Dermis blood vessel endothelial cell (primary cell): ENCODE data around the gene AEN. TPM values are rescaled to one million over a fixed set of nuclear protein-coding genes. Genes with fewer than 3 reads are reported as not detected.
A peak's percentile ranks its signal among the peaks of the same experiment; 100 is the strongest.

Source experiments
- DNase-seq: peaks from one replicate; pipeline ENCODE4 v3.0.0; 2010
- total RNA-seq: library from RNA; depleted of rRNA; stranded (reverse); fragments of >200 nt; gene quantifications from 2 replicates; pipeline ENCODE4 v1.2.3, GENCODE V29; 2014

Gene AEN
- total RNA-seq, 1 donor from 2014 or later, result 58.9 TPM

DNA sequence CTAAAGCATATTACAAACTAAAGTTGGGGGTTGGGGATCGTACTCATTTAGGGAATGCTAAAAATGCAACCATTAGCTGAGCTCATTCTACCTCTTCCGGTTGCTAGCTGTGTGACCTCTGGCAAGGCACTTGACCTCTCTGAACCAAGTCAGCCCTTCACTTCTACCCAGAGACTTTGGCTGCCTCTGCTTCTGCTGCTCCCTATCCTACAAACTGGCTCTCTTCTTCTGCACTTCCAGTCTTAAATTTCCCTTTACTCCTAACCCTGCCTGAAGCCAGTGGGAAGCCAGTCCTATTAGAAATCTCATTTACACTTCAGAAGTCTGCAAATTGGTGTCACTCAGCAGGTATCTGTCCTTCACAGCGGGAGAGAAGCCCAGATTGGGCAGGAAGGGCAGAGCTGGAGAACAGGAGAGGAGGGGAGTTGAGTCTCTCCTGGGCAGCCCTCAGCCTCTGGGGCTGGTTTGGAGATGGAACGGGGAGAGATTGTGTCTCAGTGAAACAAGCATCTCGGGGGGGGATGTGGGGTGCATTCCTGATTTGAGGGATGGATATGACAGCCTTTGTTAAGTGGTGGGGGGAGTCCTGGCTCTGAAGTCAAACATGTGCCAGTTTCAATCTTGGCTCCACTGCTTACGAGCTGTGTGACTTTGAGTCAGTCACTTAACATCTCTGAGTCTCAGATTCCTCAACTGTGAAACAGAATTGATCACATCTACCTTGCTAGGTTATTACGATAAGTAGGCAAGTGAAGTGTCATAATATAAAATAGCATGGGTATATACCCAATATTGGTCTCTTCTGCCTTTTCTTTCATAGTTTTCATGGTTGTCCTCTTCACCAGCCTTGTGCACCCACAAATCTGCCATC lies 7.8 kb upstream of the AEN start:
- DNase-seq, result no peak

DNA sequence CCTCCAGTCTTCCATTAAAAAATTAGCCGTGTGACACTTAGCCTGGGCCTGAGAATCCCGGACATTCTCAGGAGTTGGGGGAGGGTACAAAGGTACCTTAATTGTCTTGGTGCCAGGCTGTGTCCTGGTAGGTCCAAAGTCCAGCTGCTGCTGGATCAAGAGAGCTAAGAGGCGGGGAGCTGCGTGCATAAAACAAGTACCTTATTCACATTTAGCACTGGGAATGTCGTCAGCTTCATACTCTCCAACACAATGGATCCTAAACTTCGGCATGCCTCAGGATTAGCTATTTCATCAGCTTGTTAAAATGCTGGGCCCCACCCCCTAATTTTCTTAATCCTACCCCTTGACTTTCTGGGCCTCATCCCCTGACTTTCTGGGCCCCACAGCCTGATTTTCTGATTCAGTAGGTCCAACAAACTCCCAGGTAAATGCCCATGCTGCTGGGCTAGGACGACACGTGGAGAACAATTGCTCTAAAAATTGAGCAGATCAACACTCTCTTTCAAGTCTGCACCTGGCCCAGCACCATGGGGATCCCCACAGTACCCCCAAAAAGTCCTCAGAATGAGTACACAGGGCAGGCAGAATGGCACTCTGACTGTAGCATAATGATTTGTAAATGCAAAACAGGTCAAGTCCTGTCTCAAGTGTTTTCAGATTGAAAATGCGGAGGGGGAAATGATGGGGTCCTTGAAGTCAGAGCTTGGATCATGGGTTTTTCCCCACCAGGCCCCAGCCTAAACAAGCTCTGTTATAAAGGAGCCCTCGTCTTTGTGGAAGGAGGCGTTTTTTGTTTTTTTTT lies 5.6 kb upstream of the AEN start:
- no peak for DNase-seq

DNA sequence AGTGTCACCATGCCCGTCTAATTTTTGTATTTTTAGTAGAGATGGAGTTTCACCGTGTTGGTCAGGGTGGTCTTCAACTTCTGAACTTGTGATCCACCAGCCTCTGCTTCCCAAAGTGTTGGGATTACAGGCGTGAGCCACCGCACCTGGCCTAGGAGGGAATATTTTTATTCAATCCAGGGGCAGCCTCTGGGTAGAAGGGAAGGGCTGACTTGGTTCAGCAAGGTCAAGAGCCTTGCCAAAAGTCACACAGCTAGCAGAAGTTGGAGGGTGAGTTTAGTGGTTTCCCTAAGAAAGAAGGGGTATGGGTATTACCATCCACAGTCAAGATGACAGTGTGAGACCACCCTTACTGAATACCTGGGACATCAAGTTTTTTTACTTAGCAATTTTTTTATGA lies 4.9 kb upstream of the AEN start:
- DNase-seq, result no peak

DNA sequence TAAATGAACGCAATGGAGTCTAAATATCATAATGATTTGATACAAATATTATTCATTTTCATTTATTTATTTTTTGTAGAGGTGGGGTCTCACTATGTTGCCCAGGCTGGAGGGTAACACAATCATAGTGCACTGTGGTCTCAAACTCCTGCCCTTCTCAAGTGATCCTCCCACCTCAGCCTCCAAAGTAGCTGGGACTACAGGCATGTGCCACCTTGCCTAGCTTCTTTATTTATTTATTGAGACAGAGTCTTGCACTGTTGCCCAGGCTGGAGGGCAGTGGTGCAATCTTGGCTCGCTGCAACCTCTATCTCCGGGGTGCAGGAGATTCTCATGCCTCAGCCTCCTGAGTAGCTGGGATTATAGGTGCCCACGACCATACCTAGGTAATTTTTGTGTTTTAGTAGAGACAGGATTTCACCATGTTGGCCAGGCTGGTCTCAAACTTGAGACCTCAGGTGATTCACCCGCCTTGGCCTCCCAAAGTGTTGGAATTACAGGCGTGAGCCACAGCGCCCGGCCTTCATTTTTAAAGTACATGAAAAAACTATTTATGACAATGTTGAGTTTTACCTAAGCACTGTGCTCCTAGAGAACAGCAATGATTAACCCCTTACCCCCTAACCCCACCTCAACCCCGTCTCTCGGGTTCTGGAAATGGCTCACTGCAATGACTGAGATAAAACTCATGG lies 4.0 kb upstream of the AEN start:
- no peak for DNase-seq

DNA sequence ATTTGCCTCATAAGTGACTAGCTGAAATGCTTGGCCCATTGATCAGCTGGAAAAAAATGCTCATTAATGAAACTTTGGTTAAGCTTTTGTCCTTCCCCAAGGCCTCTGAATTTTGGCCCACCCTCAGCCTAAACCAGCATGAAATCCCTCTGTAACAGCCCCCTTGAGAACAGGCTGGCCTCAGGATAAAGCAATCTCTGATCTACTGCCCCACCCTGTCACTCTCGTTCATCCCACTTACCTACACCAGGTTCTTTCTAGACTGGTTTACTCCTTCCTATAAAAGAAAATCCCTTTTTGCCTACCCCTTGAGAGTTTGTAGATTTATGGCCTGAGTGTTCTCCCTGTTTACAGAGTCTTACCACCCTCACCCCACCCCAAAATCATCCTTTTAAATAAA lies 3.4 kb upstream of the AEN start:
- no peak for DNase-seq

DNA sequence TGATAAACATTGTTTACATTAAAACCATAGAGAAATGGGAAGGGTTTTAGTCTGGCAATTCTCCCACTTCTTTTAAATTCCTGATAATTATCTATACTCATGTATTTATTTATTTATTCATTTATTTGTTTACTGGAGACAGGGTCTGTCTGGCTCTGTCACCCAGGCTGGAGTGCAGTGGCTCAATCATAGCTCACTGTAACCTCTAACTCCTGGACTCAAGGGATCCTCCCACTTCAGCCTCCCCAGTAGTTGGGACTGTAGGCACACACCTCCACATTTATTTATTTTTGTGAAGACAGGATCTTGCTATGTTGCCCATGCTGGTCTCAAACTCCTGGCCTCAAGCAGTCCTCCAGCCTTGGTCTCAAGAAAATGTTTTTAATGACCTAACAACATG lies 2.5 kb upstream of the AEN start:
- DNase-seq, result no peak

DNA sequence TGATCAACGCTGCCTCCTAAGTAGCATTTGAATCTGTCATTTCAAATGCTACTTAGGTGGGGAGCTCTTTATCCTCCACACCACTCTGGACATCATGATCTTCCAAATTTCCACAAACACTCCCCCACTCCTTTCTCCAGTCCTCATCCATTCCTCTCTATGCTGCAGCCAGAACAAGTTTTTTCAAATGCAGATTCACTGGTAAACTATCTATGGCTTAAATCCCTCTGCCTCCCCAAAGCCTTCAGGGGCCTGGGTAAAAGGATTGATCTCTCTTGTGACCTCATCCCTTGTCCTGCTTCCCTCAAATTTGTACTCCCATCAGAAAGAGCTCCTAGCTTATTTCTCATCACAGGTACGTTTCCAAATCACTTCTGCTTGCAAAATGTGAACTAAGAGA lies 1.3 kb upstream of the AEN start:
- no peak for DNase-seq

DNA sequence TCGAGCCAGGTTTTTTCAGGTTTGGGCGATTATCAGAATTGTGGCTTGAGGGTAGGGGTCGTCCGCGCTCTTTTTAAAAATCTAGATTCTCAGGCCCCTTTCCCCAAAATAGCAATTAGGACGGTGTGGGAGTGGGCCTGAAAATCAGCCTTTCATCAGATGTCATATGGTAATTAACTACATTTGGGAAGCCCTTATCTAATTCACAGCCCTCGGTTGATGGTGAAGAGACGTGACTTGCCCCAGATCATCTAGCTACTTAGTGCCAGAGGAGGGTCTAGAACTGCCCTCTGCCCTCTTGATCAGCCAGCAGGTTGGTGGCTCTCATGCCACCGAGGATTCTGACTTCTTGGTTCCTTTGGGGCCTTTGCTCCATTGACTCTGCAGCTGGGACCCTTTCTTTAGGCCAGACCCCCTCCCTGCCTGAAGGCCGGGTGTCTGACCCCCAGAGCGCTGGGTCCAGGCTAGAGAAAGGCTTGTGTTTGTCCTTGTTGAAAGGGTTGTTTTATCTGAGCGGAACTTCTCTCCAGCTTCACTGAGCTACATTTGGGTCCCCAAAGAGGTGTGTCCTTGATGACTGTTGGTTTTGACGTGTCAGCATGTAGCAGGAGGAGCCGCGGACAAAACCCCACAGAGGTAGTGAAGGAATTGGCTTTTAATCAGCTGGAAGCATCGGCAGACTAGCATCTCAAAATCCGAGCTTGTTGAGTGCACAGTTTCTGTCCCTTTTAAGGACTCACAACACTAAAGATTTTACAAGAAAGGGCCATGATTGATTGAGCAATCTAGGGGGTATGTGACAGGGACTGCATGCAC lies 857 bp downstream of the AEN start:
- peak; percentile 50 for DNase-seq

DNA sequence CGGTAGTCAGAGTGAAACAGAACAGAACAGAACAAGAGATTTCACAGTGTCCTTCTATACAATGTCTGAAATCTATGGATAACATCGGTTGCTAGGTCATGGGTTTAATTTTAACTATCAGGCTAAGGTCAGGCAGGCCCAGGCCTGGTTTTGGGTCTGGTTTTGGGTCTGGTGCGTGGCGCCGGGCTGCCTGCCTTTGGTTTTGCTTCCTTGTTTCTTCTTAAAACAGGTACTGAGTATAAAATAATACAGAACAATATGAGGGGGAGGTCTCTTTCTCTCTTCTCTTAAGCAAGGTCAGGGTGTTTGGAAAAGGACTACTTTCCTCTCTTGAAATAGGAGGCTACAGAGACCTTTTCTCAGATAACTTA lies 1.4 kb downstream of the AEN start:
- no peak for DNase-seq

DNA sequence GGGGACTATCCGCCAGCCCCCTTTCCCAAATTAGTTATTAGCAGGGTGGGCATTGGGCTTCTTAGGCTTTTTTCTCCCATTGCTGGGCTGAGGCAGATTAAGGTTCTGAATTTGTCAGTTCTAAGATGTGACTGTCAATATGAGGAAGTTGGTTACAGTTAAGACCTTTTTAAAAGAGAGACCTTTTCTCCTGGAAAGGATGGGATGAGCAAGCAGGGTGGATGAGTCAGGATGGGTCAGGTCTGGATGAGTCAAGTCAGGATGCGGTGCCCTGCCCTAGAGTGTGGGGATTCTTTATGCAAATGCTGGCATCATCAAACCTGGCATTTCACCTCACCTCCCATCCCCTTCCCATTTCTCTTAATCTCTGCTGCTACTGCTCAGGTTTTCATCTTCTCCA lies 1.9 kb downstream of the AEN start:
- peak; percentile 71 for DNase-seq

DNA sequence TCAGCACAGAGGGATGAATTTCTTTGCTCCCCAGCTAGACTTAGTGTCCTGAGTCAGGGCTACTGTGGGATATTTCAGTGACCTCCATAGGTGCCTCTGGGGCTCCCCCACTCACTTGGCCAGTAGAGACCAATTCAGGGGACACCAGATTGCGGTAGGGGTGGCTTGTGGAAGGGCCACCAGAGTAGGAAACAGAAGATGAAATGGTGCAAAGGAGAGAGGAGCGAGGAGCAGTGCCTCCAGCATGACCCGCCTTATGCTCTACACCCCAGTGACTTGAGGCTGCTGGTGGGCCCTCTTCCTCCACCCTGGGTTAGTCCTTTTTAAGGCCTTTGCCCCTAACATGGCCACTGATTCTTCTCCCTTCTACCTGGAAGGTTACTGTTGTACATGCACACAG lies 2.5 kb downstream of the AEN start:
- DNase-seq, result no peak

DNA sequence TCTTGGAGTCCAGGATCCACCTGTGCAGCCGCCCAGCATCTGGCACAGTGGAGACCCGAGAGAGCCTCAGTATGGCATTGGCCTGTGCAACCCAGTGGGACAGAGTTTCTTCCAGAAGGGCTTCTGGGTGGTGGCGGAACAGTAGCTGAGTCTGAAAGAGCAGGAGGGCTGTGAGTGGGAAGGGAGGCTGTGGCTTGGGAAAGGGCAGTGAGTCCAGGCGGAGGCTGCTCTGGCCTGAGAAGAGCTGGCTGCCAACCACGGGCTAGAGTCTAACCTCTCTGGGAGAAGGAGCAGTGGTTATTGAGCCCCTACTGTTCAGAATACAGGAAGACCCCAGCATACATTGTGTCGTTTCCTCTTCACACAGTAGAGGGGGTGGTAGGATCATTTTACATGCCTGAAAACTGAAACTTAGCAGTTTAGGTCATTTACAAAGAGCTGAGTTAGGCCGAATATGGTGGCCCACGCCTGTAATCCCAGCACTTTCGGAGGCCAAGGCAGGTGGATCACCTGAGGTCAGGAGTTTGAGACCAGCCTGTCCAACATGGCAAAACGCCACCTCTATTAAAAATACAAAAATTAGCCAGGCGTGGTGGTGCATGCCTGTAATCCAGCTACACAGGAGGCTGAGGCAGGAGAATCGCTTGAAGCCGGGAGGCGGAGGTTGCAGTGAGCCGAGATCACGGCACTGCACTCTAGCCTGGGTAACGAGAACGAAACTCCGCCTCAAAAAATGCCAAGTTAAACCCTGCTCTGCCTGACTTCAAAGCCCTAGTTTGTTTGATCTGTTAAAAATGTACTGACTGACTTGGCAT lies 3.2 kb downstream of the AEN start:
- peak; percentile 80 for DNase-seq

DNA sequence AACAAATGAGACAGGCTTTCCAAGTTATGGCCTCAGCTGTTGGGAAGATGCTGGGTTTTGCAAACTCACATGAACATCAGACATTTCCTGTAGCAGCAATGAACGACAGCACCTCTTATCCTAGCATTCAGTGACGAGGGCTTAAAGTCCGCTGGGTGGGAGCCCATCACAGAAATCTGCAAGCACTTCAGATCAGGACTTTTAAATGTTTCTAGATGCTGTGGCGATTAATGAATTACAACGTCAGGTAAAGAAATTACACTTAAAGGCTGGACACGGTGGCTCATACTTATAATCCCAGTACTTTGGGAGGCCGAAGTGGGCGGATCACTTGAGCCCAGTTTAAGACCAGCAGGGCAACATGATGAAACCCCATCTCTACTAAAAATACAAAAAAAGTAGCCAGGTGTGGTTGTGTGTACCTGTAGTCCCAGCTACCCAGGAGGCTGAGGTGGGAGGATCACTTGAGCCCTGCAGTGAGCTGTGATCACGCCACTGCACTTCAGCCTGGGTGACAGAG lies 3.9 kb downstream of the AEN start:
- DNase-seq, result no peak

DNA sequence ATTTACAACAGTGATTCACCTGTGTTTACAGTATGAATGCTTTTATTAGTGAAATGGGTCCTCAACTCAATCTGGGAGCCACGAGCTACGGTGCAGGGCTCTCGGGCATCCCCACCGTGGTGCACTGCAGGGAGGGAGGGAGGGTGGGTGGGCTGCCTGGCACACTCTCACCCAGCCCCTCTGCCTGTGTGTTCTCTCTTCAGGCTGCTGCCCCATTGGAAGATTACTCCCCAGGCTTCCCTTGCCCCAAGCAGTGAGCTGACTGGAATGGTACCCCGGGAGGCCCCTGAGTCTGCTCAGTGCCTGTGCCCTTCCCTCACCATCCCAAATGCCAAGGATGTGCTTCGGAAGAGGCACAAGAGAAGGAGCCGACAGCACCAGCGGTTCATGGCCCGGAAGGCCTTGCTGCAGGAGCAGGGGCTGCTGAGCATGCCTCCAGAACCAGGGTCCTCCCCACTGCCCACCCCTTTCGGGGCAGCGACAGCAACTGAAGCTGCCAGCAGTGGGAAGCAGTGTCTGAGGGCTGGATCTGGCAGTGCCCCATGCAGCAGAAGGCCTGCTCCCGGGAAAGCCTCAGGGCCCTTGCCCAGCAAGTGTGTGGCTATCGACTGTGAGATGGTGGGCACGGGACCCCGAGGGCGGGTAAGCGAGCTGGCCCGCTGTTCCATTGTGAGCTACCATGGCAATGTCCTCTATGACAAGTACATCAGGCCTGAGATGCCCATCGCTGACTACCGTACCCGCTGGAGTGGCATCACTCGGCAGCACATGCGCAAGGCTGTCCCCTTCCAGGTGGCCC lies 5.0 kb downstream of the AEN start:
- no peak for DNase-seq

DNA sequence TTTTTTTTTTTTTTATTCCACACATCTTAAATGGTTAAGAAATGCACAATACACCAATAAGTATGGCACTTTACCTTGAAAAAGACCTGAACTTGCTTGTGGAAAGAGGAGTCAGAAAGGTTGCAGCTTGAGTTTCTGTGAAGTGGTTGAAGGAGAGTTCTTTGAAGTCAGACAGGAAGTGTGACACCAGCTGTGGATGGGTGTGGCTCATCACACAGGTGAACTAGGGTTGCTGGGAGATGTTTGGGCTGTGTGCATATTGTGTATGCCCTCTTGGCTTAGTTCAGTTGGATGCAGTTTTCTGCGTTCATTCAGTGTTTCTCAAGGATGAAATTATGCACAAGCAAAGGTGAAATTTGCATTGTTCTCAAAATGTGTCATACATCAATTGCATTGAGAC lies 6.3 kb downstream of the AEN start:
- no peak for DNase-seq

DNA sequence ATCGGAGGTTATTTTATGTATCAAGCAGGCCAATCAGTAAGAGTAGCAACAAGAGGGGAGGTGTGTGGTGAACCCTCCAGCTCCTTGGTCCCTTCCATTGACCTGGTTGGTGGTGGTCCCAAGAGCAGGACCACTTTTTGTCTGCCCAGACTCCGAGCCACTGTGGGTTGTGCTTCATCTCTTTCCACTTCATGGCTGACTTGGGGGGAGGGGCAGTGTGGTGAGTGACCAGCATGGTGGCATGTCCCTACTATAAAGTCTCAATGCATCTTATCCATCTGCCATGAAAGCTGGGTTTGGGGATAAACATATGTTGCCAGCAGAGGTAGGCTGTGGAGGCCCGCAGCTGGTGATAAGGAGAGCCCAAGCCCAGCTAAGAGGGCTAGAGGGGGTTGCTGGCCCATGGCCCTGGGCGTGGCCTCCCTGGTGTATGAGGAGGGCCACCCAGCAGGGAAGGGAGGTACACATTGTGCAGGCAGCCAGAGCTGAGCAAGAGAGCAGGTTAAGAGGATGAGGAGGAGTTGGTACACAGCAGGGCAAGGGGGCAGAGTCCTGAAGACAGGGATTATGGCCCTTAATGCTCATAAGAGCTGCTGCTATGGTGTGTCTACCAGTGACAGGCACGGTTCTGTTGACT lies 7.0 kb downstream of the AEN start:
- DNase-seq, result no peak

DNA sequence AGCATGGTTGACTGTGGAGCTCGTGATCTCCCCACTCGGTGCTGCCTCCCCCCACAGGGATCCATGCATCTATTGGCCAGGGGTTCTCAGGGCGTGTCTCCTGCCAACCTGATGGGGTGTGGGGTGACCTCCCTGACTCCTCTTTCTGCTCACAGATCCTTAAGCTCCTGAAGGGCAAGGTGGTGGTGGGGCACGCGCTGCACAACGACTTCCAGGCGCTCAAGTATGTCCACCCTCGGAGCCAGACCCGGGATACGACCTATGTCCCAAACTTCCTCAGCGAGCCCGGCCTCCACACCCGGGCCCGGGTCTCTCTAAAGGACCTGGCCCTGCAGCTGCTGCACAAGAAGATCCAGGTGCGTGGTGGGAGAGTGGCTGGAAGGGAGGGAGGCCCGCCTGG lies 7.9 kb downstream of the AEN start:
- no peak for DNase-seq

DNA sequence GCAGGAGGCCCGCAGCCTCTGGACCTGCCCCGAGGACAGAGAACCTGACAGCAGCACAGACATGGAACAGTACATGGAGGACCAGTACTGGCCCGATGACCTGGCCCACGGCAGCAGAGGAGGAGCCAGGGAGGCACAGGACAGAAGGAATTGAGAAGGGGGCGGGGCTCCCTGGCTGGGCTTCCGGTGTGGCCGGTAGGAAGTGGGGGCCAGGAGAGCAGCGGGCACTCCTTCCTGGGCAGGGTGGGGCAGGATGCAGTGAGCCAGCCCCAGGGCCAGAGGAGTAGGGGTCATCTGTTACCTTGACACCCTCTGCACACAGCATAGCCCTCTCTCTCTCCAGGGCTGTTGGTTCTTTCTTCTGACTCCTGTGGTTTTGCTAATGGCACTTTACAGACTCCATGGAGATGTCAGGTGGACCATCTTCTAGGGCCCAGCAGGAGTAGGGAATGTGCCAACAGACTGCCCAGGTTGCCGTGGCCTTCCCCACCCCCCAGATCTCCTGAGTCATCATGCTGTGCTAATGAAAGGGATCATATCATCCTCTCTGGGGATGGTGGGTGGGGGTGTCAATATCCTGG lies 9.1 kb downstream of the AEN start:
- DNase-seq, result peak; percentile 80

DNA sequence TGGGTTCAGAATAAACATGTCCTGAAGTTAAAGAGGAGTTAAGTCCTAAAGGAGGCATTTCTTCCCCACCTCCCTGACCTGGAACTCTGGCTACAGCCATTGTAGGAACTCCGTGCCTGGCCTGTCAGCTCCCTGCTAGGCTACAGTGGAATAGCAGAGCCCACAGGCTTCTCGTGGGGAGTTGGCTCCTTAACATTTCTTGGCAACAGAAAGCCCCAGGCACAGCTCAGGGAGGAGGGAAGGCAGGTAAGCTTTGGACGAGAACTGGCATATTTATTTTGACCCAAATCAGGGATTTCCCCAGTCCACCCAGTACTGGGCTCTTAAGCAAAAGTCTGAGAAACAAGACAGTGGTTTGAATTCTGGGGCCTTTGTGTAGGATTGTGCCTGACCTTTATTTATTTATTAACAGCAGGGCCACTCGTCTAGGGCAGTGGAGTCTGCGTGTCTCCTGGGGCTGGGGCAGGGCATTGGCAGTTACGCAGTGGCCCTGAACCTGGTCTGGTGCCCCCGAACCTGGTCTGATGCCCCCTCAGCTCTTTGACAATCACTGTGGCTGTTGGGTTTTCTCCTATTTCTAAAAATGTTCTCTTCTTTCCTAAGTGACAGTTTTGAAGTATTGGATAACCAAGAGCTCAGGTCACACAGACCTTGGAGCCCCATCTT lies 9.8 kb downstream of the AEN start:
- DNase-seq, result no peak
